HCT116 (cell line): ENCODE results near the gene PML. TPM values are rescaled to one million over a fixed set of nuclear protein-coding genes. Genes with fewer than 3 reads are reported as not detected.

Experiments used
- ATAC-seq: fragments of 200-7000 bp; cut with Tn5 transposase; 2 replicates; pipeline ENCODE4 v1.9.1; 2020; ENCODE audit warnings: mild to moderate bottlenecking, moderate library complexity
- BruUV-seq: library from RNA; stranded (reverse); fragments of 400-500 nt; replicated peaks from 2 replicates; lab custom pipeline; 2021; lab: Mats Ljungman, UMichigan
- CTCF ChIA-PET: fragments of 300-600 bp; sonication (Branson Sonifier 250); formaldehyde crosslinking; loops from one replicate; lab custom pipeline; 2021; ENCODE audit warnings: antibody characterized with exemption; lab: Charles Lee
- POLR2A ChIA-PET: fragments of 300-600, 350-600 bp; sonication (Branson Sonifier 250); formaldehyde crosslinking; loops from one replicate; lab custom pipeline; 2021; ENCODE audit warnings: antibody characterized with exemption; lab: Charles Lee
- RAD21 ChIA-PET, 2 experiments: fragments of 300-600 bp; sonication (Branson Sonifier 250); formaldehyde crosslinking; loops; one replicate each; lab custom pipeline; 2023; ENCODE audit warnings: low total read pairs in 2 of 2; ENCODE audit not compliant: uncharacterized antibody in 2 of 2, unreplicated experiment in 2 of 2, low non-redundant PET in 1 of 2; lab: Charles Lee
- DNase-seq: peaks from one replicate; pipeline ENCODE4 v3.0.0-alpha.2; 2010; ENCODE audit warnings: low read depth, low spot score
- H2AFZ ChIP-seq: fragments of 200-600 bp; shearing (Covaris generic), sonication (generic); 2 replicates; pipeline ENCODE4 v1.6.1; 2017; ENCODE audit warnings: low read depth, mixed run types, mixed read lengths, antibody characterized with exemption, low read length; ENCODE audit not compliant: poor library complexity, severe bottlenecking
- H3K27ac ChIP-seq: 2 replicates; pipeline ENCODE4 v1.5.1; 2012; ENCODE audit warnings: low read depth, low read length
- H3K27me3 ChIP-seq: fragments of 200-600 bp; sonication (generic); 2 replicates; pipeline ENCODE4 v1.6.1; 2016; ENCODE audit warnings: mixed run types, low read length, mixed read lengths; ENCODE audit not compliant: insufficient read depth
- H3K36me3 ChIP-seq, 2 experiments: fragments of 200-500 bp in 1 of 2; fragments of 200-600 bp in 1 of 2; sonication (Bioruptor generic) in 1 of 2; sonication (generic) in 1 of 2; 2 replicates each; pipeline versions ENCODE4 v1.5.1 to v1.6.1; 2014 to 2016; ENCODE audit warnings: low read length in 2 of 2, inconsistent platforms in 1 of 2, mixed read lengths in 1 of 2, mixed run types in 1 of 2; ENCODE audit not compliant: insufficient read depth in 2 of 2, control insufficient read depth in 1 of 2
- H3K4me1 ChIP-seq, 2 experiments: fragments of 200-600 bp in 1 of 2; sonication (generic) in 1 of 2; 2 replicates each; pipeline versions ENCODE4 v1.5.1 to v1.6.1; 2012 to 2017; ENCODE audit warnings: low read length in 2 of 2, inconsistent platforms in 1 of 2, mild to moderate bottlenecking in 1 of 2, mixed read lengths in 1 of 2, mixed run types in 1 of 2, moderate library complexity in 1 of 2; ENCODE audit not compliant: insufficient read depth in 2 of 2, control insufficient read depth in 1 of 2
- H3K4me2 ChIP-seq: fragments of 200-600 bp; sonication (generic); 2 replicates; pipeline ENCODE4 v1.6.1; 2017; ENCODE audit warnings: mixed run types, low read length, mixed read lengths
- H3K4me3 ChIP-seq, 2 experiments: fragments of 200-600 bp in 1 of 2; sonication (generic) in 1 of 2; replicated peaks in 1 of 2; 2 replicates each; pipeline ENCODE4 v1.5.1; 2011 to 2016; ENCODE audit warnings: low read length in 2 of 2, control low read depth in 1 of 2, low read depth in 1 of 2, mild to moderate bottlenecking in 1 of 2, mixed read lengths in 1 of 2, mixed run types in 1 of 2
- H3K79me2 ChIP-seq: fragments of 200-600 bp; sonication (generic); 2 replicates; pipeline ENCODE4 v1.6.1; 2017; ENCODE audit warnings: mild to moderate bottlenecking, mixed run types, low read length, moderate library complexity, mixed read lengths; ENCODE audit not compliant: insufficient read depth
- H3K9ac ChIP-seq: fragments of 200-600 bp; sonication (generic); 2 replicates; pipeline ENCODE4 v1.6.1; 2016; ENCODE audit warnings: low read length, mixed read lengths
- H3K9me2 ChIP-seq: fragments of 200-600 bp; sonication (generic), shearing (Covaris generic); 2 replicates; pipeline ENCODE4 v1.6.1; 2017; ENCODE audit warnings: mixed run types, mild to moderate bottlenecking, moderate library complexity; ENCODE audit not compliant: insufficient read depth
- H3K9me3 ChIP-seq, 2 experiments: fragments of 200-500 bp in 1 of 2; fragments of 200-600 bp in 1 of 2; sonication (Bioruptor generic) in 1 of 2; sonication (generic) in 1 of 2; 2 replicates each; pipeline ENCODE4 v1.6.1; 2014 to 2017; ENCODE audit warnings: low read length in 2 of 2, mixed read lengths in 2 of 2, inconsistent platforms in 1 of 2, low read depth in 1 of 2, mild to moderate bottlenecking in 1 of 2, mixed run types in 1 of 2, moderate library complexity in 1 of 2; ENCODE audit not compliant: control insufficient read depth in 1 of 2, insufficient read depth in 1 of 2
- H4K20me1 ChIP-seq: fragments of 200-600 bp; sonication (generic), shearing (Covaris generic); 2 replicates; pipeline ENCODE4 v1.6.1; 2017; ENCODE audit warnings: mixed run types, mild to moderate bottlenecking, moderate library complexity; ENCODE audit not compliant: insufficient read depth
- CBX3 ChIP-seq: IDR thresholded peaks from 2 replicates; pipeline ENCODE4 v1.6.1; 2012; ENCODE audit warnings: low read depth
- CEBPB ChIP-seq: IDR thresholded peaks from 2 replicates; pipeline ENCODE4 v1.6.1; 2012; ENCODE audit warnings: low read depth
- EGR1 ChIP-seq: IDR thresholded peaks from 2 replicates; pipeline ENCODE4 v1.6.1; 2012; ENCODE audit warnings: low read depth
- EZH2 ChIP-seq: fragments of 200-600 bp; sonication (generic); IDR thresholded peaks from 2 replicates; pipeline ENCODE4 v1.6.1; 2017; ENCODE audit warnings: antibody characterized with exemption, mixed run types
- EZH2phosphoT487 ChIP-seq: fragments of 200-600 bp; IDR thresholded peaks from 2 replicates; pipeline ENCODE4 v1.6.1; 2018; ENCODE audit warnings: antibody characterized with exemption, borderline replicate concordance
- JUND ChIP-seq: IDR thresholded peaks from 2 replicates; pipeline ENCODE4 v1.6.1; 2012
- POLR2AphosphoS5 ChIP-seq: IDR thresholded peaks from 2 replicates; pipeline ENCODE4 v1.6.1; 2011; ENCODE audit warnings: mild to moderate bottlenecking, low read depth, low read length, moderate library complexity
- SIN3A ChIP-seq: IDR thresholded peaks from 2 replicates; pipeline ENCODE4 v1.6.1; 2012; ENCODE audit warnings: low read depth
- TCF7L2 ChIP-seq: IDR thresholded peaks from 2 replicates; pipeline ENCODE4 v1.7.0; 2011; ENCODE audit warnings: borderline replicate concordance, inconsistent platforms; ENCODE audit not compliant: insufficient read depth, insufficient read length; ENCODE audit errors: extremely low read depth
- YY1 ChIP-seq: IDR thresholded peaks from 2 replicates; pipeline ENCODE4 v1.6.1; 2011; ENCODE audit warnings: low read length, low read depth, moderate library complexity, mild to moderate bottlenecking; ENCODE audit not compliant: insufficient replicate concordance; ENCODE audit errors: extremely low read depth
- ZFX ChIP-seq: fragments of 450-650 bp; IDR thresholded peaks from 2 replicates; pipeline ENCODE4 v1.6.1; 2017
- ZNF274 ChIP-seq: fragments of 200-500 bp; sonication (Bioruptor generic); IDR thresholded peaks from 2 replicates; pipeline ENCODE4 v1.6.1; 2014; ENCODE audit warnings: mild to moderate bottlenecking, low read depth, low read length, inconsistent platforms
- intact Hi-C: fragments of 100-400 bp; cut with micrococcal nuclease; formaldehyde crosslinking; loops from 2 replicates; pipeline ENCODE4 v1.10.0; 2022
- total RNA-seq: library from RNA; stranded (reverse); gene quantifications from one replicate; pipeline ENCODE4 v1.2.1, GENCODE V29; 2021; ENCODE audit not compliant: unreplicated experiment
- TF ChIP-seq, protein P1 (sequence below): IDR thresholded peaks from 2 replicates; pipeline ENCODE4 v1.6.1; 2012; ENCODE audit warnings: low read depth
- TF ChIP-seq, protein P2 (sequence below): IDR thresholded peaks from 2 replicates; pipeline ENCODE4 v1.6.1; 2012
- TF ChIP-seq, protein P3 (sequence below): IDR thresholded peaks from 2 replicates; pipeline ENCODE4 v1.6.1; 2011; ENCODE audit warnings: mild to moderate bottlenecking, low read length, moderate library complexity; ENCODE audit not compliant: insufficient replicate concordance; ENCODE audit errors: extremely low read depth
- TF ChIP-seq, protein P4 (sequence below), 3 experiments: fragments of 200-600 bp in 1 of 3; sonication (generic) in 1 of 3; IDR thresholded peaks in 2 of 3; conservative IDR thresholded peaks in 1 of 3; 2 replicates each; pipeline ENCODE4 v1.5.1; 2012 to 2017; ENCODE audit warnings: low read depth in 2 of 3, low read length in 2 of 3, antibody characterized with exemption in 1 of 3, borderline replicate concordance in 1 of 3, control low read depth in 1 of 3, mild to moderate bottlenecking in 1 of 3, mixed read lengths in 1 of 3, mixed run types in 1 of 3, moderate library complexity in 1 of 3; ENCODE audit not compliant: insufficient read depth in 1 of 3
- TF ChIP-seq, protein P5 (sequence below): IDR thresholded peaks from 2 replicates; pipeline ENCODE4 v1.6.1; 2012

PML gene
- total RNA-seq, 1 experiment from 2014 or later, result 28.1 TPM

DNA sequence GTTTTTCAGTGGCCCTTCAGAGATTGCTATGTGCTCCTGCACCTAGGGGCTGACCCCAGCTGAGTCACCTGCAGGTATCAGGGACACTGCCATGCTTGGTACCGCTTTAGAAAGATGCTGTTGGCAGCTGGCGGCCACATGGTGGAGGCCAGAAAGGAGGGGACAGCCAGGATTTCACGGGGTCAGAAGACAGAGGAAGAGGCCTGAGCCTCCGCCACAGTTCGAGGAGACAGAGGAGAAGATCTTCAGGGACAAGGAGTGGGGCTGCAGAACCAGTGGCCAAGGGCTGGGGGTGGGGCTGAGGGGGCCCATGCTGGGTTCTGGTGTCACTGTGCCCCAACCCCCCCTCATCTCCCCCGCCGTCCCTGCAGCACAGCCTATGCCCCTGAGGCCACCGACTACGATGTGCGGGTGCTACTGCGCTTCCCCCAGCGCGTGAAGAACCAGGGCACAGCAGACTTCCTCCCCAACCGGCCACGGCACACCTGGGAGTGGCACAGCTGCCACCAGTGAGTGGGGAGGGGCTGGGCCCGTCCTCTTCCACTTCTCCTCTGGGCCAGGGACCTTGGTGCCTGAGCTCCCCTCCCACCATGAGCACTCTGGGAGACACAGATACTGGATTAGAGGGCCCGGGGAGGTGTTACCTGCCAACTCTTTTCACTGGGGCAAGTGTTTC is 48.3 kb upstream of the PML start:
- H3K4me3 ChIP-seq, result no peak overlapping the region
- ATAC-seq, result no peak
- no peaks in the 10 kb centered on the region for H3K79me2 ChIP-seq
- ChIA-PET CTCF (no interaction called here), RAD21 (no interaction called here), POLR2A (no interaction called here)
- H4K20me1 ChIP-seq, result no peaks in the 10 kb centered on the region
- peaks cover 0 to 15% of the 10 kb centered on the region in 2 experiments; a peak in 2 of 4 replicates for H3K4me1 ChIP-seq
- H3K9ac ChIP-seq, result no peak overlapping the region
- intact Hi-C loops, result no loop called here
- H3K27me3 ChIP-seq, result no peaks in the 10 kb centered on the region
- no peak overlapping the region for H3K27ac ChIP-seq
- no peak for DNase-seq
- no peak overlapping the region for H3K4me2 ChIP-seq
- no TSS peak for BruUV-seq
- H2AFZ ChIP-seq, result no peak overlapping the region
- no peaks in the 10 kb centered on the region for H3K9me3 ChIP-seq
- H3K9me2 ChIP-seq, result no peaks in the 10 kb centered on the region
- H3K36me3 ChIP-seq, result no peaks in the 10 kb centered on the region
- TF ChIP-seq, protein P1, sequence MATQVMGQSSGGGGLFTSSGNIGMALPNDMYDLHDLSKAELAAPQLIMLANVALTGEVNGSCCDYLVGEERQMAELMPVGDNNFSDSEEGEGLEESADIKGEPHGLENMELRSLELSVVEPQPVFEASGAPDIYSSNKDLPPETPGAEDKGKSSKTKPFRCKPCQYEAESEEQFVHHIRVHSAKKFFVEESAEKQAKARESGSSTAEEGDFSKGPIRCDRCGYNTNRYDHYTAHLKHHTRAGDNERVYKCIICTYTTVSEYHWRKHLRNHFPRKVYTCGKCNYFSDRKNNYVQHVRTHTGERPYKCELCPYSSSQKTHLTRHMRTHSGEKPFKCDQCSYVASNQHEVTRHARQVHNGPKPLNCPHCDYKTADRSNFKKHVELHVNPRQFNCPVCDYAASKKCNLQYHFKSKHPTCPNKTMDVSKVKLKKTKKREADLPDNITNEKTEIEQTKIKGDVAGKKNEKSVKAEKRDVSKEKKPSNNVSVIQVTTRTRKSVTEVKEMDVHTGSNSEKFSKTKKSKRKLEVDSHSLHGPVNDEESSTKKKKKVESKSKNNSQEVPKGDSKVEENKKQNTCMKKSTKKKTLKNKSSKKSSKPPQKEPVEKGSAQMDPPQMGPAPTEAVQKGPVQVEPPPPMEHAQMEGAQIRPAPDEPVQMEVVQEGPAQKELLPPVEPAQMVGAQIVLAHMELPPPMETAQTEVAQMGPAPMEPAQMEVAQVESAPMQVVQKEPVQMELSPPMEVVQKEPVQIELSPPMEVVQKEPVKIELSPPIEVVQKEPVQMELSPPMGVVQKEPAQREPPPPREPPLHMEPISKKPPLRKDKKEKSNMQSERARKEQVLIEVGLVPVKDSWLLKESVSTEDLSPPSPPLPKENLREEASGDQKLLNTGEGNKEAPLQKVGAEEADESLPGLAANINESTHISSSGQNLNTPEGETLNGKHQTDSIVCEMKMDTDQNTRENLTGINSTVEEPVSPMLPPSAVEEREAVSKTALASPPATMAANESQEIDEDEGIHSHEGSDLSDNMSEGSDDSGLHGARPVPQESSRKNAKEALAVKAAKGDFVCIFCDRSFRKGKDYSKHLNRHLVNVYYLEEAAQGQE, result no peak
- TF ChIP-seq TCF7L2, result no peak
- no peak for TF ChIP-seq EZH2
- TF ChIP-seq CEBPB, result no peak
- TF ChIP-seq SIN3A, result no peak
- TF ChIP-seq, protein P2, sequence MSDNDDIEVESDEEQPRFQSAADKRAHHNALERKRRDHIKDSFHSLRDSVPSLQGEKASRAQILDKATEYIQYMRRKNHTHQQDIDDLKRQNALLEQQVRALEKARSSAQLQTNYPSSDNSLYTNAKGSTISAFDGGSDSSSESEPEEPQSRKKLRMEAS, result no peak
- no peak for TF ChIP-seq CBX3
- no peak for TF ChIP-seq ZFX
- no peak for TF ChIP-seq JUND
- no peak for TF ChIP-seq POLR2AphosphoS5
- TF ChIP-seq EGR1, result no peak
- no peak for TF ChIP-seq YY1
- TF ChIP-seq, protein P3, sequence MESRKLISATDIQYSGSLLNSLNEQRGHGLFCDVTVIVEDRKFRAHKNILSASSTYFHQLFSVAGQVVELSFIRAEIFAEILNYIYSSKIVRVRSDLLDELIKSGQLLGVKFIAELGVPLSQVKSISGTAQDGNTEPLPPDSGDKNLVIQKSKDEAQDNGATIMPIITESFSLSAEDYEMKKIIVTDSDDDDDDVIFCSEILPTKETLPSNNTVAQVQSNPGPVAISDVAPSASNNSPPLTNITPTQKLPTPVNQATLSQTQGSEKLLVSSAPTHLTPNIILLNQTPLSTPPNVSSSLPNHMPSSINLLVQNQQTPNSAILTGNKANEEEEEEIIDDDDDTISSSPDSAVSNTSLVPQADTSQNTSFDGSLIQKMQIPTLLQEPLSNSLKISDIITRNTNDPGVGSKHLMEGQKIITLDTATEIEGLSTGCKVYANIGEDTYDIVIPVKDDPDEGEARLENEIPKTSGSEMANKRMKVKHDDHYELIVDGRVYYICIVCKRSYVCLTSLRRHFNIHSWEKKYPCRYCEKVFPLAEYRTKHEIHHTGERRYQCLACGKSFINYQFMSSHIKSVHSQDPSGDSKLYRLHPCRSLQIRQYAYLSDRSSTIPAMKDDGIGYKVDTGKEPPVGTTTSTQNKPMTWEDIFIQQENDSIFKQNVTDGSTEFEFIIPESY, result no peak
- TF ChIP-seq, protein P4, sequence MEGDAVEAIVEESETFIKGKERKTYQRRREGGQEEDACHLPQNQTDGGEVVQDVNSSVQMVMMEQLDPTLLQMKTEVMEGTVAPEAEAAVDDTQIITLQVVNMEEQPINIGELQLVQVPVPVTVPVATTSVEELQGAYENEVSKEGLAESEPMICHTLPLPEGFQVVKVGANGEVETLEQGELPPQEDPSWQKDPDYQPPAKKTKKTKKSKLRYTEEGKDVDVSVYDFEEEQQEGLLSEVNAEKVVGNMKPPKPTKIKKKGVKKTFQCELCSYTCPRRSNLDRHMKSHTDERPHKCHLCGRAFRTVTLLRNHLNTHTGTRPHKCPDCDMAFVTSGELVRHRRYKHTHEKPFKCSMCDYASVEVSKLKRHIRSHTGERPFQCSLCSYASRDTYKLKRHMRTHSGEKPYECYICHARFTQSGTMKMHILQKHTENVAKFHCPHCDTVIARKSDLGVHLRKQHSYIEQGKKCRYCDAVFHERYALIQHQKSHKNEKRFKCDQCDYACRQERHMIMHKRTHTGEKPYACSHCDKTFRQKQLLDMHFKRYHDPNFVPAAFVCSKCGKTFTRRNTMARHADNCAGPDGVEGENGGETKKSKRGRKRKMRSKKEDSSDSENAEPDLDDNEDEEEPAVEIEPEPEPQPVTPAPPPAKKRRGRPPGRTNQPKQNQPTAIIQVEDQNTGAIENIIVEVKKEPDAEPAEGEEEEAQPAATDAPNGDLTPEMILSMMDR (IDR thresholded peaks at IDR 0.05 in 2 of 3, conservative IDR thresholded peaks at IDR 0.05 in 1 of 3; ENCODE audit: borderline replicate concordance in 1 of 3, insufficient read depth in 1 of 3, low read depth in 2 of 3, low read length in 2 of 3), result no peak
- TF ChIP-seq EZH2phosphoT487, result no peak
- no peak for TF ChIP-seq ZNF274
- TF ChIP-seq, protein P5, sequence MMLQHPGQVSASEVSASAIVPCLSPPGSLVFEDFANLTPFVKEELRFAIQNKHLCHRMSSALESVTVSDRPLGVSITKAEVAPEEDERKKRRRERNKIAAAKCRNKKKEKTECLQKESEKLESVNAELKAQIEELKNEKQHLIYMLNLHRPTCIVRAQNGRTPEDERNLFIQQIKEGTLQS, result no peak
